HEK293T (cell line): ENCODE measurements around the gene NHS.

ENCODE experiments used
- BHLHE40 ChIP-seq: fragments of 450-650 bp; IDR thresholded peaks from 2 replicates; pipeline ENCODE4 v1.6.1; 2016; ENCODE audit warnings: mild to moderate bottlenecking, moderate library complexity, borderline replicate concordance
- ELF4 ChIP-seq: fragments of 450-650 bp; IDR thresholded peaks from 2 replicates; pipeline ENCODE4 v1.6.1; 2017; ENCODE audit warnings: antibody characterized with exemption
- FOXA1 ChIP-seq: fragments of 450-650 bp; IDR thresholded peaks from 2 replicates; pipeline ENCODE4 v1.6.1; 2016; ENCODE audit warnings: mild to moderate bottlenecking
- FOXK2 ChIP-seq: fragments of 450-650 bp; IDR thresholded peaks from 2 replicates; pipeline ENCODE4 v1.6.1; 2016; ENCODE audit warnings: mild to moderate bottlenecking
- FOXM1 ChIP-seq: fragments of 450-650 bp; IDR thresholded peaks from 2 replicates; pipeline ENCODE4 v1.6.1; 2017; ENCODE audit warnings: mild to moderate bottlenecking, borderline replicate concordance
- HDGF ChIP-seq: fragments of 450-650 bp; IDR thresholded peaks from 2 replicates; pipeline ENCODE4 v1.6.1; 2017; ENCODE audit warnings: antibody characterized with exemption, borderline replicate concordance
- LEF1 ChIP-seq: fragments of 450-650 bp; IDR thresholded peaks from 2 replicates; pipeline ENCODE4 v1.6.1; 2017; ENCODE audit warnings: mild to moderate bottlenecking, borderline replicate concordance
- NFRKB ChIP-seq: fragments of 450-650 bp; IDR thresholded peaks from 2 replicates; pipeline ENCODE4 v1.6.1; 2016; ENCODE audit warnings: mild to moderate bottlenecking, moderate library complexity
- SP1 ChIP-seq: fragments of 450-650 bp; IDR thresholded peaks from 2 replicates; pipeline ENCODE4 v1.6.1; 2017
- TARDBP ChIP-seq: fragments of 450-650 bp; IDR thresholded peaks from 2 replicates; pipeline ENCODE4 v1.6.1; 2016
- ZNF384 ChIP-seq: fragments of 450-650 bp; IDR thresholded peaks from 2 replicates; pipeline ENCODE4 v1.6.1; 2016
- TF ChIP-seq, protein P1 (sequence below): fragments of 450-650 bp; IDR thresholded peaks from 2 replicates; pipeline ENCODE4 v1.6.1; 2016

DNA sequence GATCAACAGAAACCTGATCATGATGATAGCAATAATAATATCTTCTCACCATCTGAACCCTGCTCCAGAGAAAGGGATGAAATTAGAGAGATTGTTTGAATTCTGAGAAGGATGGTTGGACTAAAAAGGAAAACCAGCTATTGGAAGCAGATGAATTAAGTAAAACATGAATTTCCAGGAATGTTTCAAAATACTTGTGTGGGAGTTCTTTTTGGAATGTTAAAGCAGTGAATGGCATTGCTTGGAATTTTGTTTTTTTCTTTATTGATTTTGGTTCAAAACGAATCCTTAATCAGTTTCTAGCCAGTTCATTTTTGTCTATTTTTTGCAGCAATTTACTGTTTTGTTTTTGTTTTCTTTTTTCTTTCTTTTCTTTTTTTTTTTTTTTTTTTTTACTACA is 150.3 kb downstream of the NHS start:
- TF ChIP-seq FOXK2 (no peak), ZNF384 (no peak), SP1 (no peak), NFRKB (no peak), FOXM1 (no peak), ELF4 (no peak), FOXA1 (no peak), BHLHE40 (no peak), HDGF (no peak), LEF1 (no peak), TARDBP (no peak)
- TF ChIP-seq, protein P1, sequence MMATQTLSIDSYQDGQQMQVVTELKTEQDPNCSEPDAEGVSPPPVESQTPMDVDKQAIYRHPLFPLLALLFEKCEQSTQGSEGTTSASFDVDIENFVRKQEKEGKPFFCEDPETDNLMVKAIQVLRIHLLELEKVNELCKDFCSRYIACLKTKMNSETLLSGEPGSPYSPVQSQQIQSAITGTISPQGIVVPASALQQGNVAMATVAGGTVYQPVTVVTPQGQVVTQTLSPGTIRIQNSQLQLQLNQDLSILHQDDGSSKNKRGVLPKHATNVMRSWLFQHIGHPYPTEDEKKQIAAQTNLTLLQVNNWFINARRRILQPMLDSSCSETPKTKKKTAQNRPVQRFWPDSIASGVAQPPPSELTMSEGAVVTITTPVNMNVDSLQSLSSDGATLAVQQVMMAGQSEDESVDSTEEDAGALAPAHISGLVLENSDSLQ = no peak
